ENCODE measurements around the gene ASB2.

- TF ChIP-seq POLR2AphosphoS5 (IDR thresholded peaks at IDR 0.05) (peak in 1 of 3 donors; percentile 59), CTCF (IDR thresholded peaks at IDR 0.05) (no peak), EP300 (IDR thresholded peaks at IDR 0.05) (no peak), POLR2A (IDR thresholded peaks at IDR 0.05) (no peak)
Observed at GRCh38 chr14:93888995-93889394, 87.4 kb downstream of the ASB2 start.
